Keratinocyte (primary cell): ENCODE data around the gene MALT1. TPM values are rescaled to one million over a fixed set of nuclear protein-coding genes. Genes with fewer than 3 reads are reported as not detected.

Experiments
- DNase-seq: peaks from one replicate; pipeline ENCODE4 v3.0.0-alpha.2; 2011; ENCODE audit warnings: low read depth, missing footprints, low spot score
- FAIRE-seq: peaks from 2 replicates; lab custom pipeline; 2011; peaks lifted over from hg19 to GRCh38; lab: Jason Lieb, UNC
- H2AFZ ChIP-seq: 2 replicates; pipeline ENCODE4 v1.6.0; 2012; ENCODE audit warnings: low read length, control low read depth, inconsistent platforms; ENCODE audit not compliant: control insufficient read depth
- H3K27ac ChIP-seq: 2 replicates; pipeline ENCODE4 v1.5.1; 2011; ENCODE audit warnings: low read length; ENCODE audit not compliant: control insufficient read depth, insufficient read depth
- H3K27me3 ChIP-seq: 3 replicates; pipeline ENCODE4 v1.6.0; 2011; ENCODE audit warnings: low read length; ENCODE audit not compliant: control insufficient read depth, insufficient read depth; ENCODE audit errors: extremely low read depth
- H3K36me3 ChIP-seq, 2 experiments: 2 replicates in 1 of 2; 3 replicates in 1 of 2; pipeline ENCODE4 v1.5.1; 2011; ENCODE audit warnings: low read length in 2 of 2, mild to moderate bottlenecking in 1 of 2; ENCODE audit not compliant: control insufficient read depth in 2 of 2, insufficient read depth in 2 of 2; ENCODE audit errors: extremely low read depth in 1 of 2
- H3K4me1 ChIP-seq: 3 replicates; pipeline ENCODE4 v1.5.1; 2011; ENCODE audit warnings: low read length; ENCODE audit not compliant: control insufficient read depth, insufficient read depth; ENCODE audit errors: extremely low read depth
- H3K4me2 ChIP-seq: 3 replicates; pipeline ENCODE4 v1.6.0; 2011; ENCODE audit warnings: low read depth, low read length; ENCODE audit not compliant: control insufficient read depth, insufficient read depth; ENCODE audit errors: extremely low read depth
- H3K4me3 ChIP-seq, 3 experiments: fragments of 200-600 bp in 1 of 3; sonication (generic) in 1 of 3; 2 replicates in 2 of 3; 3 replicates in 1 of 3; pipeline ENCODE4 v1.5.1; 2011 to 2016; ENCODE audit warnings: low read length in 3 of 3, mild to moderate bottlenecking in 3 of 3, control low read depth in 2 of 3, inconsistent platforms in 1 of 3, low read depth in 1 of 3, mixed read lengths in 1 of 3, mixed run types in 1 of 3, moderate library complexity in 1 of 3; ENCODE audit not compliant: control insufficient read depth in 2 of 3, insufficient read depth in 2 of 3; ENCODE audit errors: extremely low read depth in 1 of 3
- H3K79me2 ChIP-seq: 2 replicates; pipeline ENCODE4 v1.6.0; 2012; ENCODE audit warnings: low read length; ENCODE audit not compliant: control insufficient read depth, insufficient read depth
- H3K9ac ChIP-seq: 3 replicates; pipeline ENCODE4 v1.6.0; 2011; ENCODE audit warnings: low read length; ENCODE audit not compliant: control insufficient read depth, insufficient read depth; ENCODE audit errors: extremely low read depth
- H3K9me1 ChIP-seq: 3 replicates; pipeline ENCODE4 v1.6.0; 2011; ENCODE audit warnings: low read length; ENCODE audit not compliant: control insufficient read depth, insufficient read depth; ENCODE audit errors: extremely low read depth
- H3K9me3 ChIP-seq: 2 replicates; pipeline ENCODE4 v1.5.1; 2012; ENCODE audit warnings: low read depth, low read length; ENCODE audit not compliant: control insufficient read depth
- H4K20me1 ChIP-seq: 3 replicates; pipeline ENCODE4 v1.6.0; 2011; ENCODE audit warnings: low read length; ENCODE audit not compliant: control insufficient read depth, insufficient read depth; ENCODE audit errors: extremely low read depth
- CTCF ChIP-seq, 3 experiments: IDR thresholded peaks in 1 of 3; conservative IDR thresholded peaks in 1 of 3; optimal IDR thresholded peaks in 1 of 3; 2 replicates in 2 of 3; 3 replicates in 1 of 3; pipeline versions ENCODE3 to v1.5.1; 2011; ENCODE audit warnings: low read length in 3 of 3, mild to moderate bottlenecking in 3 of 3, moderate library complexity in 2 of 3, control low read depth in 1 of 3, inconsistent platforms in 1 of 3; ENCODE audit not compliant: insufficient read depth in 2 of 3; ENCODE audit errors: extremely low read depth in 1 of 3
- EZH2 ChIP-seq: IDR thresholded peaks from one replicate; pipeline ENCODE4 v1.6.1; 2012; ENCODE audit warnings: inconsistent platforms, mild to moderate bottlenecking, low read length, moderate library complexity
- dilution Hi-C: fragments of 300-500 bp; cut with MboI; formaldehyde crosslinking; loops from one replicate; pipeline ENCODE4 v1.7.0; 2020; ENCODE audit warnings: low sequenced_read_pairs; ENCODE audit not compliant: extremely low pct_ligation_motif_present
- polyA plus RNA-seq, 5 experiments: library from polyadenylated mRNA; depleted of rRNA in 3 of 5; stranded (reverse) in 3 of 5; stranded (forward) in 1 of 5; unstranded in 1 of 5; fragments of >200 nt; gene quantifications; 1 replicate in 1 of 5; 2 replicates in 3 of 5; 3 replicates in 1 of 5; pipeline versions ENCODE4 v1.2.1 to v1.2.3, GENCODE V29; 2011 to 2012; ENCODE audit warnings: missing spikeins in 2 of 5, low read depth in 1 of 5, low replicate concordance in 1 of 5

MALT1 gene
- polyA plus RNA-seq, 1 donor (not counting 4 experiments of a cell fraction or from before 2014, with no cell fraction given) = 52.1 TPM

GRCh38 chr18:58745914-58746313 is 74.6 kb downstream of the MALT1 start:
- FAIRE-seq (no peak), DNase-seq (no peak)
- no peaks in the 10 kb centered on the region for H4K20me1 ChIP-seq
- H3K36me3 ChIP-seq = peaks cover 22 to 48% of the 10 kb centered on the region in 2 experiments
- H2AFZ ChIP-seq = no peak overlapping the region
- H3K9me1 ChIP-seq = no peaks in the 10 kb centered on the region
- no peak for TF ChIP-seq CTCF (optimal IDR thresholded peaks at IDR 0.05 in 1 of 3, IDR thresholded peaks at IDR 0.05 in 1 of 3, conservative IDR thresholded peaks at IDR 0.05 in 1 of 3; ENCODE audit: extremely low read depth in 1 of 3, insufficient read depth in 2 of 3, low read length in 3 of 3)
- no peak for TF ChIP-seq EZH2
- dilution Hi-C loops = no loop called here
- no peak overlapping the region for H3K27ac ChIP-seq
- no peak overlapping the region for H3K4me2 ChIP-seq
- no peaks in the 10 kb centered on the region for H3K79me2 ChIP-seq
- H3K27me3 ChIP-seq = no peaks in the 10 kb centered on the region
- H3K9me3 ChIP-seq = no peaks in the 10 kb centered on the region
- no peaks in the 10 kb centered on the region for H3K4me1 ChIP-seq
- no peak overlapping the region for H3K9ac ChIP-seq
- H3K4me3 ChIP-seq = no peak overlapping the region

- DNase-seq (no peak), FAIRE-seq (no peak)
- no peak overlapping the region for H3K4me2 ChIP-seq
- peaks cover 4% of the 10 kb centered on the region for H3K4me1 ChIP-seq
- no peak overlapping the region for H3K4me3 ChIP-seq
- dilution Hi-C loops = no loop called here
- H4K20me1 ChIP-seq = no peaks in the 10 kb centered on the region
- H3K9me3 ChIP-seq = no peaks in the 10 kb centered on the region
- no peaks in the 10 kb centered on the region for H3K9me1 ChIP-seq
- no peak for TF ChIP-seq CTCF (optimal IDR thresholded peaks at IDR 0.05 in 1 of 3, IDR thresholded peaks at IDR 0.05 in 1 of 3, conservative IDR thresholded peaks at IDR 0.05 in 1 of 3; ENCODE audit: extremely low read depth in 1 of 3, insufficient read depth in 2 of 3, low read length in 3 of 3)
- no peak for TF ChIP-seq EZH2
- no peak overlapping the region for H3K27ac ChIP-seq
- H3K36me3 ChIP-seq = peaks cover 20 to 41% of the 10 kb centered on the region in 2 experiments
- H3K27me3 ChIP-seq = no peaks in the 10 kb centered on the region
- no peak overlapping the region for H2AFZ ChIP-seq
- H3K9ac ChIP-seq = no peak overlapping the region
- H3K79me2 ChIP-seq = no peaks in the 10 kb centered on the region
These were observed 77.8 kb downstream of the MALT1 start for GRCh38 chr18:58748899-58749595.
